Endothelial cell of umbilical vein (primary cell): ENCODE results near the gene BARX1. TPM values are rescaled to one million over a fixed set of nuclear protein-coding genes. Genes with fewer than 3 reads are reported as not detected.

Experiments
- BruUV-seq: library from RNA; stranded (reverse); fragments of 400-500 nt; replicated peaks from 2 replicates; lab custom pipeline; 2021; lab: Mats Ljungman, UMichigan
- CTCF ChIA-PET: fragments of 300-600, 350-600 bp; sonication (Branson Sonifier 250); formaldehyde crosslinking; loops from one replicate; lab custom pipeline; 2021; ENCODE audit warnings: antibody characterized with exemption, inconsistent platforms; lab: Charles Lee
- POLR2A ChIA-PET: fragments of 300-600, 350-600 bp; sonication (Branson Sonifier 250); formaldehyde crosslinking; loops from one replicate; lab custom pipeline; 2021; ENCODE audit warnings: antibody characterized with exemption, inconsistent platforms; lab: Charles Lee
- DNase-seq: peaks from one replicate; pipeline ENCODE4 v3.0.0-alpha.2; 2011; ENCODE audit warnings: low read depth, low spot score
- FAIRE-seq: peaks from 2 replicates; lab custom pipeline; 2011; peaks lifted over from hg19 to GRCh38; lab: Jason Lieb, UNC
- H2AFZ ChIP-seq: 2 replicates; pipeline ENCODE4 v1.6.0; 2012; ENCODE audit warnings: low read depth, low read length, control low read depth, inconsistent platforms
- H3K27ac ChIP-seq: 2 replicates; pipeline ENCODE4 v1.5.1; 2011; ENCODE audit warnings: low read depth, mild to moderate bottlenecking, control low read depth, low read length, moderate library complexity; ENCODE audit not compliant: insufficient read depth
- H3K27me3 ChIP-seq, 2 experiments: 2 replicates each; pipeline versions ENCODE4 v1.6.0 to v1.6.1; 2011; ENCODE audit warnings: low read length in 2 of 2, mixed read lengths in 1 of 2; ENCODE audit not compliant: control insufficient read depth in 2 of 2, insufficient read depth in 2 of 2
- H3K36me3 ChIP-seq, 2 experiments: 2 replicates in 1 of 2; 3 replicates in 1 of 2; pipeline ENCODE4 v1.5.1; 2011; ENCODE audit warnings: low read length in 2 of 2, mild to moderate bottlenecking in 1 of 2, moderate library complexity in 1 of 2; ENCODE audit not compliant: control insufficient read depth in 2 of 2, insufficient read depth in 2 of 2; ENCODE audit errors: extremely low read depth in 1 of 2
- H3K4me1 ChIP-seq: 3 replicates; pipeline ENCODE4 v1.5.1; 2011; ENCODE audit warnings: mild to moderate bottlenecking, low read length; ENCODE audit not compliant: control insufficient read depth, insufficient read depth; ENCODE audit errors: extremely low read depth
- H3K4me2 ChIP-seq: 2 replicates; pipeline ENCODE4 v1.6.1; 2011; ENCODE audit warnings: low read length, control low read depth, mixed read lengths; ENCODE audit not compliant: insufficient read depth
- H3K4me3 ChIP-seq, 3 experiments: fragments of 200-600 bp in 1 of 3; sonication (generic), shearing (Covaris generic) in 1 of 3; replicated peaks in 1 of 3; 2 replicates each; pipeline ENCODE4 v1.5.1; 2011 to 2016; ENCODE audit warnings: control low read depth in 3 of 3, low read length in 3 of 3, mild to moderate bottlenecking in 2 of 3, inconsistent platforms in 1 of 3, low read depth in 1 of 3, moderate library complexity in 1 of 3; ENCODE audit not compliant: insufficient read depth in 1 of 3
- H3K79me2 ChIP-seq: 2 replicates; pipeline ENCODE4 v1.6.0; 2012; ENCODE audit warnings: low read length, inconsistent platforms; ENCODE audit not compliant: control insufficient read depth, insufficient read depth
- H3K9ac ChIP-seq: replicated peaks from 2 replicates; pipeline ENCODE3; 2011; ENCODE audit warnings: low read length, control low read depth; ENCODE audit not compliant: insufficient read depth; ENCODE audit errors: extremely low read depth
- H3K9me1 ChIP-seq: replicated peaks from 3 replicates; pipeline ENCODE4 v1.6.0; 2011; ENCODE audit warnings: mild to moderate bottlenecking, low read length; ENCODE audit not compliant: control insufficient read depth, insufficient read depth; ENCODE audit errors: extremely low read depth
- H3K9me3 ChIP-seq: replicated peaks from 2 replicates; pipeline ENCODE4 v1.5.1; 2012; ENCODE audit warnings: low read length, inconsistent platforms; ENCODE audit not compliant: control insufficient read depth, insufficient read depth
- H4K20me1 ChIP-seq: replicated peaks from 2 replicates; pipeline ENCODE3; 2011; ENCODE audit warnings: mild to moderate bottlenecking, low read length; ENCODE audit not compliant: control insufficient read depth, insufficient read depth; ENCODE audit errors: extremely low read depth
- EZH2 ChIP-seq: IDR thresholded peaks from 2 replicates; pipeline ENCODE4 v1.6.1; 2012; ENCODE audit warnings: borderline replicate concordance, low read depth, mild to moderate bottlenecking, moderate library complexity, low read length, inconsistent platforms; ENCODE audit not compliant: severe bottlenecking
- FOS ChIP-seq: IDR thresholded peaks from 2 replicates; pipeline ENCODE4 v1.6.1; 2011; ENCODE audit warnings: mild to moderate bottlenecking, low read length, moderate library complexity, borderline replicate concordance; ENCODE audit not compliant: insufficient read depth
- GATA2 ChIP-seq: IDR thresholded peaks from 2 replicates; pipeline ENCODE4 v1.7.0; 2011; ENCODE audit warnings: low read depth, mild to moderate bottlenecking, moderate library complexity, mixed read lengths, low read length; ENCODE audit not compliant: insufficient read length, insufficient read depth
- JUN ChIP-seq: IDR thresholded peaks from 2 replicates; pipeline ENCODE4 v1.6.1; 2011; ENCODE audit warnings: borderline replicate concordance, low read depth; ENCODE audit not compliant: insufficient read length, insufficient read depth
- MYC ChIP-seq: IDR thresholded peaks from one replicate; pipeline ENCODE4 v1.6.1; 2011; ENCODE audit warnings: mild to moderate bottlenecking, low read depth, low read length
- POLR2A ChIP-seq: IDR thresholded peaks from 2 replicates; pipeline ENCODE4 v1.6.1; 2012; ENCODE audit warnings: low read depth, mild to moderate bottlenecking, control low read depth, low read length
- POLR2AphosphoS5 ChIP-seq: IDR thresholded peaks from 2 replicates; pipeline ENCODE4 v1.6.1; 2012; ENCODE audit warnings: low read depth, mild to moderate bottlenecking, control low read depth, low read length, moderate library complexity; ENCODE audit not compliant: insufficient read depth
- dilution Hi-C: fragments of 300-500 bp; cut with MboI; formaldehyde crosslinking; loops from one replicate; pipeline ENCODE4 v1.15.0; 2019; ENCODE audit warnings: low sequenced_read_pairs; ENCODE audit not compliant: extremely low pct_ligation_motif_present
- intact Hi-C: fragments of 100-400 bp; cut with micrococcal nuclease; formaldehyde crosslinking; loops from one replicate; pipeline ENCODE4 v1.10.0; 2022
- polyA plus RNA-seq, 4 experiments: library from polyadenylated mRNA; depleted of rRNA in 3 of 4; stranded (reverse) in 3 of 4; unstranded in 1 of 4; fragments of >200 nt; gene quantifications; 2 replicates each; pipeline versions ENCODE4 v1.2.1 to v1.2.3, GENCODE V29; 2011 to 2012; ENCODE audit warnings: missing spikeins in 1 of 4
- total RNA-seq: library from RNA; stranded (reverse); gene quantifications from 2 replicates; pipeline ENCODE4 v1.2.3, GENCODE V29; 2021
- TF ChIP-seq, protein P1 (sequence below): IDR thresholded peaks from 2 replicates; pipeline ENCODE4 v1.6.1; 2011; ENCODE audit not compliant: insufficient read depth, insufficient read length
- TF ChIP-seq, protein P2 (sequence below), 2 donors: IDR thresholded peaks; 1 replicate in 1 of 2; 2 replicates in 1 of 2; pipeline ENCODE4 v1.5.1; 2011; ENCODE audit warnings: low read length in 2 of 2, mild to moderate bottlenecking in 2 of 2, moderate library complexity in 2 of 2, control low read depth in 1 of 2, inconsistent platforms in 1 of 2, low read depth in 1 of 2; ENCODE audit not compliant: insufficient read depth in 1 of 2; ENCODE audit errors: extremely low read depth in 1 of 2

Gene BARX1
- total and polyA plus RNA-seq, 2 donors (not counting 3 experiments of a cell fraction or from before 2014, with no cell fraction given) = not detected

DNA sequence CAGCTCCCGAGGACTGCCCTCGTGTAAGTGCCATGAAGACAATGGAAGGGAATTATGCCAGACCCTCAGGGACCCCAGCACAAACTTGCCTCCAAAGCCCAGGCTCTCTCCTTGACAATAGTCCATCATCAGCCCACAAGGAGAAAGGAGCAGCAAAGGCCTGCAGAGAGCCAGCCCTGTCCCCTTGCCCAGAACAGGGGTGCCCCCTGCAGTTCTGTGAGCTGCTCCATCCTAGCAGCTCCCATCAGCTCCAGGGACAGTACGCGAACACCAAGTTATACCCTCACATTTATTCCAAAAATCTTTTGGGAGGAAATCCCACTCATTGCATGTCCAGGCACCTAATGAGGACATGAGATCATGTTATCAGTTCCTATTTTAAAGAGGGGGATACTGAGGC, 11.1 kb downstream of the BARX1 start:
- Histone ChIP-seq H3K9me1 (no peaks in the 10 kb centered on the region), H2AFZ (no peak overlapping the region), H3K27me3 (peaks cover 61 to 63% of the 10 kb centered on the region in 2 experiments), H3K4me2 (no peak overlapping the region), H3K4me1 (no peaks in the 10 kb centered on the region), H3K36me3 (no peaks in the 10 kb centered on the region), H3K27ac (no peak overlapping the region), H3K9me3 (no peaks in the 10 kb centered on the region), H3K4me3 (no peak overlapping the region), H4K20me1 (no peaks in the 10 kb centered on the region), H3K9ac (no peak overlapping the region), H3K79me2 (no peaks in the 10 kb centered on the region)
- CTCF ChIA-PET = interaction anchor here (0.8 to 1.9 kb wide), 3 partner anchors 9 to 262 kb away, joined by 3 to 10 read pairs (median 6); no protein-coding TSS in a partner anchor
- no peak for TF ChIP-seq FOS
- no peak for TF ChIP-seq POLR2AphosphoS5
- TF ChIP-seq, protein P1, sequence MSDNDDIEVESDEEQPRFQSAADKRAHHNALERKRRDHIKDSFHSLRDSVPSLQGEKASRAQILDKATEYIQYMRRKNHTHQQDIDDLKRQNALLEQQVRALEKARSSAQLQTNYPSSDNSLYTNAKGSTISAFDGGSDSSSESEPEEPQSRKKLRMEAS = no peak
- TF ChIP-seq GATA2 = no peak
- TF ChIP-seq, protein P2, sequence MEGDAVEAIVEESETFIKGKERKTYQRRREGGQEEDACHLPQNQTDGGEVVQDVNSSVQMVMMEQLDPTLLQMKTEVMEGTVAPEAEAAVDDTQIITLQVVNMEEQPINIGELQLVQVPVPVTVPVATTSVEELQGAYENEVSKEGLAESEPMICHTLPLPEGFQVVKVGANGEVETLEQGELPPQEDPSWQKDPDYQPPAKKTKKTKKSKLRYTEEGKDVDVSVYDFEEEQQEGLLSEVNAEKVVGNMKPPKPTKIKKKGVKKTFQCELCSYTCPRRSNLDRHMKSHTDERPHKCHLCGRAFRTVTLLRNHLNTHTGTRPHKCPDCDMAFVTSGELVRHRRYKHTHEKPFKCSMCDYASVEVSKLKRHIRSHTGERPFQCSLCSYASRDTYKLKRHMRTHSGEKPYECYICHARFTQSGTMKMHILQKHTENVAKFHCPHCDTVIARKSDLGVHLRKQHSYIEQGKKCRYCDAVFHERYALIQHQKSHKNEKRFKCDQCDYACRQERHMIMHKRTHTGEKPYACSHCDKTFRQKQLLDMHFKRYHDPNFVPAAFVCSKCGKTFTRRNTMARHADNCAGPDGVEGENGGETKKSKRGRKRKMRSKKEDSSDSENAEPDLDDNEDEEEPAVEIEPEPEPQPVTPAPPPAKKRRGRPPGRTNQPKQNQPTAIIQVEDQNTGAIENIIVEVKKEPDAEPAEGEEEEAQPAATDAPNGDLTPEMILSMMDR (IDR thresholded peaks at IDR 0.05; ENCODE audit: extremely low read depth in 1 of 2, insufficient read depth in 1 of 2, low read depth in 1 of 2, low read length in 2 of 2) = no peak
- no peak for TF ChIP-seq JUN
- no peak for TF ChIP-seq MYC
- no peak for TF ChIP-seq POLR2A
- no peak for TF ChIP-seq EZH2
- no TSS peak for BruUV-seq
- DNase-seq (no peak), FAIRE-seq (no peak)
- POLR2A ChIA-PET = no interaction called here
- dilution Hi-C loops = no loop called here
- intact Hi-C loops = no loop called here
